Neural cell (in vitro differentiated cells): ENCODE data around the gene SLC6A7. TPM values are rescaled to one million over a fixed set of nuclear protein-coding genes. Genes with fewer than 3 reads are reported as not detected.

Experiments
- H2AFZ ChIP-seq: fragments of 200-600, 300-800 bp; sonication (generic), shearing (Covaris generic); 2 replicates; pipeline ENCODE4 v1.6.0; 2014; ENCODE audit warnings: low read depth, mild to moderate bottlenecking, antibody characterized with exemption, low read length, moderate library complexity
- H3F3A ChIP-seq: fragments of 200-600 bp; shearing (Covaris generic); 2 replicates; pipeline ENCODE4 v1.6.1; 2016; ENCODE audit warnings: mild to moderate bottlenecking, moderate library complexity, mixed read lengths, antibody characterized with exemption, low read length; ENCODE audit not compliant: insufficient read depth, poor library complexity, severe bottlenecking
- H3K27ac ChIP-seq: fragments of 200-600, 300-800 bp; sonication (generic), shearing (Covaris generic); 2 replicates; pipeline ENCODE4 v1.5.1; 2014; ENCODE audit warnings: mild to moderate bottlenecking, low read length, moderate library complexity
- H3K27me3 ChIP-seq: fragments of 300-800, 200-600 bp; sonication (generic), shearing (Covaris generic); 2 replicates; pipeline ENCODE4 v1.6.0; 2014; ENCODE audit warnings: mild to moderate bottlenecking, low read depth, low read length, moderate library complexity; ENCODE audit not compliant: insufficient read depth
- H3K36me3 ChIP-seq: fragments of 300-800, 200-600 bp; sonication (generic), shearing (Covaris generic); 2 replicates; pipeline ENCODE4 v1.5.1; 2014; ENCODE audit warnings: mild to moderate bottlenecking, antibody characterized with exemption, low read length, moderate library complexity; ENCODE audit not compliant: insufficient read depth
- H3K4me2 ChIP-seq: fragments of 300-800, 200-600 bp; sonication (generic), shearing (Covaris generic); 2 replicates; pipeline ENCODE4 v1.6.0; 2014; ENCODE audit warnings: mild to moderate bottlenecking, low read length
- H3K4me3 ChIP-seq: fragments of 300-800, 200-600 bp; sonication (generic), shearing (Covaris generic); 2 replicates; pipeline ENCODE4 v1.5.1; 2014; ENCODE audit warnings: mild to moderate bottlenecking, low read length, moderate library complexity
- H3K79me2 ChIP-seq: fragments of 200-600 bp; shearing (Covaris generic); replicated peaks from 2 replicates; pipeline ENCODE4 v1.6.0; 2014; ENCODE audit warnings: mild to moderate bottlenecking, low read length, moderate library complexity; ENCODE audit not compliant: insufficient read depth
- H3K9ac ChIP-seq: fragments of 300-800, 200-600 bp; sonication (generic), shearing (Covaris generic); 2 replicates; pipeline ENCODE4 v1.6.1; 2016; ENCODE audit warnings: mild to moderate bottlenecking, low read length, mixed read lengths
- H3K9me2 ChIP-seq: fragments of 200-600 bp; shearing (Covaris generic); 2 replicates; pipeline ENCODE4 v1.6.1; 2016; ENCODE audit warnings: mild to moderate bottlenecking, low read length, mixed read lengths; ENCODE audit not compliant: insufficient read depth
- H3K9me3 ChIP-seq: fragments of 200-600, 300-800 bp; sonication (generic), shearing (Covaris generic); 2 replicates; pipeline ENCODE4 v1.6.1; 2016; ENCODE audit warnings: mild to moderate bottlenecking, mixed run types, low read length, moderate library complexity, mixed read lengths
- H4K20me1 ChIP-seq: fragments of 200-600 bp; shearing (Covaris generic); 2 replicates; pipeline ENCODE4 v1.6.1; 2016; ENCODE audit warnings: mild to moderate bottlenecking, mixed run types; ENCODE audit not compliant: insufficient read depth
- CTCF ChIP-seq: fragments of 450-650 bp; IDR thresholded peaks from 2 replicates; pipeline ENCODE4 v1.5.1; 2014; ENCODE audit warnings: antibody characterized with exemption, mild to moderate bottlenecking, moderate library complexity; ENCODE audit not compliant: poor library complexity, severe bottlenecking
- EP300 ChIP-seq: fragments of 450-650 bp; conservative IDR thresholded peaks from 2 replicates; pipeline ENCODE4 v1.6.1; 2014; ENCODE audit warnings: antibody characterized with exemption, mild to moderate bottlenecking, moderate library complexity; ENCODE audit not compliant: poor library complexity, severe bottlenecking
- EZH2 ChIP-seq: fragments of 200-600, 300-800 bp; shearing (Covaris generic), sonication (generic); IDR thresholded peaks from 2 replicates; pipeline ENCODE4 v1.6.1; 2014; ENCODE audit warnings: antibody characterized with exemption, low read length, borderline replicate concordance, mild to moderate bottlenecking; ENCODE audit not compliant: insufficient read depth, poor library complexity, severe bottlenecking
- MXI1 ChIP-seq: fragments of 450-650 bp; conservative IDR thresholded peaks from 2 replicates; pipeline ENCODE4 v1.6.1; 2014; ENCODE audit warnings: antibody characterized with exemption, mild to moderate bottlenecking; ENCODE audit not compliant: poor library complexity, severe bottlenecking
- POLR2AphosphoS5 ChIP-seq: IDR thresholded peaks from 2 replicates; pipeline ENCODE4 v1.6.1; 2012
- RAD21 ChIP-seq: fragments of 450-650 bp; conservative IDR thresholded peaks from 2 replicates; pipeline ENCODE4 v1.6.1; 2014; ENCODE audit warnings: antibody characterized with exemption, mild to moderate bottlenecking, moderate library complexity
- SMC3 ChIP-seq: fragments of 450-650 bp; conservative IDR thresholded peaks from 2 replicates; pipeline ENCODE4 v1.6.1; 2014; ENCODE audit warnings: antibody characterized with exemption, mild to moderate bottlenecking, moderate library complexity; ENCODE audit not compliant: poor library complexity
- TAF1 ChIP-seq: IDR thresholded peaks from 2 replicates; pipeline ENCODE4 v1.6.1; 2012; ENCODE audit warnings: low read depth
- polyA plus RNA-seq: library from polyadenylated mRNA; depleted of rRNA; stranded (reverse); fragments of >200 nt; gene quantifications from 2 replicates; pipeline ENCODE4 v1.2.3, GENCODE V29; 2014
- TF ChIP-seq, protein P1 (sequence below): IDR thresholded peaks from 2 replicates; pipeline ENCODE4 v1.6.1; 2012; ENCODE audit warnings: borderline replicate concordance

Gene SLC6A7
- polyA plus RNA-seq, 1 donor from 2014 or later: 4.6 TPM

DNA sequence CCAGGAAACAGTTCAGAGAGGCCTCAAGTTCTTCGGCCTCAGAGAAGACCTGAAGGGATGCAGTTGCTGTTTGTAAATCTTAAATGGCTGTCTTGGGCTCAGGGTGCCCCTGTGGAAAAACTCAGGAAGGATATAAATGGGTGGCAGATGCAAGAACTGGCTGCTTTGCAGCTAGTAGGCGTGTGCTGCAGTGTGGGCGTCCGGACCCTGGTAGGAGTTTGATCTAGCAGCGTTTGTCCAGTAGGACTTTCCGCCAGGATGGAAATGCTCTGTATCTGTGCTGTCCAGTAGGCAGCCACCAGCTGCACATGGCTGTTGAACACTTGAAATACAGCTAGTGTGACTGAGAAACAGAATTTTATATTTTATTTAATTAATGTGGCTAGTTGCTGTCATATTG lies 15.6 kb upstream of the SLC6A7 start:
- Histone ChIP-seq H3K27ac (no peak overlapping the region), H3K27me3 (peaks cover 4% of the 10 kb centered on the region), H3K9me2 (no peaks in the 10 kb centered on the region), H3F3A (no peaks in the 10 kb centered on the region), H3K9me3 (no peaks in the 10 kb centered on the region), H3K79me2 (no peaks in the 10 kb centered on the region), H3K36me3 (no peaks in the 10 kb centered on the region), H4K20me1 (no peaks in the 10 kb centered on the region), H3K4me3 (no peak overlapping the region), H3K4me2 (no peak overlapping the region), H3K9ac (no peak overlapping the region), H2AFZ (no peak overlapping the region)
- TF ChIP-seq, protein P1, sequence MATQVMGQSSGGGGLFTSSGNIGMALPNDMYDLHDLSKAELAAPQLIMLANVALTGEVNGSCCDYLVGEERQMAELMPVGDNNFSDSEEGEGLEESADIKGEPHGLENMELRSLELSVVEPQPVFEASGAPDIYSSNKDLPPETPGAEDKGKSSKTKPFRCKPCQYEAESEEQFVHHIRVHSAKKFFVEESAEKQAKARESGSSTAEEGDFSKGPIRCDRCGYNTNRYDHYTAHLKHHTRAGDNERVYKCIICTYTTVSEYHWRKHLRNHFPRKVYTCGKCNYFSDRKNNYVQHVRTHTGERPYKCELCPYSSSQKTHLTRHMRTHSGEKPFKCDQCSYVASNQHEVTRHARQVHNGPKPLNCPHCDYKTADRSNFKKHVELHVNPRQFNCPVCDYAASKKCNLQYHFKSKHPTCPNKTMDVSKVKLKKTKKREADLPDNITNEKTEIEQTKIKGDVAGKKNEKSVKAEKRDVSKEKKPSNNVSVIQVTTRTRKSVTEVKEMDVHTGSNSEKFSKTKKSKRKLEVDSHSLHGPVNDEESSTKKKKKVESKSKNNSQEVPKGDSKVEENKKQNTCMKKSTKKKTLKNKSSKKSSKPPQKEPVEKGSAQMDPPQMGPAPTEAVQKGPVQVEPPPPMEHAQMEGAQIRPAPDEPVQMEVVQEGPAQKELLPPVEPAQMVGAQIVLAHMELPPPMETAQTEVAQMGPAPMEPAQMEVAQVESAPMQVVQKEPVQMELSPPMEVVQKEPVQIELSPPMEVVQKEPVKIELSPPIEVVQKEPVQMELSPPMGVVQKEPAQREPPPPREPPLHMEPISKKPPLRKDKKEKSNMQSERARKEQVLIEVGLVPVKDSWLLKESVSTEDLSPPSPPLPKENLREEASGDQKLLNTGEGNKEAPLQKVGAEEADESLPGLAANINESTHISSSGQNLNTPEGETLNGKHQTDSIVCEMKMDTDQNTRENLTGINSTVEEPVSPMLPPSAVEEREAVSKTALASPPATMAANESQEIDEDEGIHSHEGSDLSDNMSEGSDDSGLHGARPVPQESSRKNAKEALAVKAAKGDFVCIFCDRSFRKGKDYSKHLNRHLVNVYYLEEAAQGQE: no peak
- TF ChIP-seq SMC3: no peak
- TF ChIP-seq MXI1: no peak
- TF ChIP-seq POLR2AphosphoS5: no peak
- no peak for TF ChIP-seq TAF1
- no peak for TF ChIP-seq EZH2
- no peak for TF ChIP-seq CTCF
- no peak for TF ChIP-seq EP300
- TF ChIP-seq RAD21: no peak

DNA sequence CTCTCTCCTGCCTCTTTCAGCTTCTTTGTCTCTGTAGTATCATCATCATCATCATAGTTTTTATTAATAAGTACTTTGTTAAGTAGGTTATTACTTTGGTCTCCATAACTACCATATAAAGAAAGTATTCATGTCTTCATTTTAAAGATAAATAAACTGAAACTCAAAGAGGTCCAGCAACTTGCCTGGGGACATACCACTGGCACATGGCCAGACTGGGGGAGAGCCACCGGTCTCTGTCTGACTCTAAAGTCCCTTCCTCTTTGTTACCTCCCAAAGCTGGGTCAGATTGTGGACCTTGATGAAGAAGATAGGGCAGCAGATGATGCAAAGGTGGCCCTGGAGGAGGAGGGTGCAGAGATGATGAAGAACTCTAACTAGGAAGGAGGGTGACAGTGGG lies 14.8 kb upstream of the SLC6A7 start:
- Histone ChIP-seq H3K9ac (no peak overlapping the region), H3K27ac (no peak overlapping the region), H3F3A (no peaks in the 10 kb centered on the region), H4K20me1 (no peaks in the 10 kb centered on the region), H3K27me3 (no peaks in the 10 kb centered on the region), H2AFZ (no peak overlapping the region), H3K9me2 (no peaks in the 10 kb centered on the region), H3K4me2 (no peak overlapping the region), H3K79me2 (no peaks in the 10 kb centered on the region), H3K4me3 (no peak overlapping the region), H3K36me3 (no peaks in the 10 kb centered on the region), H3K9me3 (no peaks in the 10 kb centered on the region)
- TF ChIP-seq EP300: no peak
- TF ChIP-seq TAF1: no peak
- no peak for TF ChIP-seq SMC3
- TF ChIP-seq, protein P1: no peak
- TF ChIP-seq MXI1: no peak
- TF ChIP-seq RAD21: no peak
- no peak for TF ChIP-seq POLR2AphosphoS5
- no peak for TF ChIP-seq CTCF
- no peak for TF ChIP-seq EZH2
